ENCODE results near the gene PECR.
A peak's percentile ranks its signal among the peaks of the same experiment; 100 is the strongest.

The PECR gene

DNA sequence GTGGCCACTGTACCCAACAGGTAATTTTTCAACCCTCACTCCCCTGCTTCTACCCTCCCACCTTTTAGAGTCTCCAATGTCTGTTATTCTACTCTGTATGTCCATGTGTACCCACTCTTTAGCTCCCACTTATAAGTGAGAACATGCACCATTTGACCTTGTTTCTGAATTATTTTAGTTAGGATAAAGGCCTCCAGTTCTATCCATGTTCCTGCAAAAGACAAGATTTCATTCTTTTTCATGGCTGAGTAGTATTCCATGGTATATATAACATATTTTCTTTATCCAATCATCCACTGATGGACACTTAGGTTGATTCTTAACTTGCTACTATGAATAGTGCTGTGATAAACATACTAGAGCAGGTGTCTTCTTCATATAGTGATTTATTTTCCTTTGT, 9.1 kb downstream of the PECR start:
- DNase-seq (ENCODE audit: low spot score) (no peak), FAIRE-seq (no peak)

DNA sequence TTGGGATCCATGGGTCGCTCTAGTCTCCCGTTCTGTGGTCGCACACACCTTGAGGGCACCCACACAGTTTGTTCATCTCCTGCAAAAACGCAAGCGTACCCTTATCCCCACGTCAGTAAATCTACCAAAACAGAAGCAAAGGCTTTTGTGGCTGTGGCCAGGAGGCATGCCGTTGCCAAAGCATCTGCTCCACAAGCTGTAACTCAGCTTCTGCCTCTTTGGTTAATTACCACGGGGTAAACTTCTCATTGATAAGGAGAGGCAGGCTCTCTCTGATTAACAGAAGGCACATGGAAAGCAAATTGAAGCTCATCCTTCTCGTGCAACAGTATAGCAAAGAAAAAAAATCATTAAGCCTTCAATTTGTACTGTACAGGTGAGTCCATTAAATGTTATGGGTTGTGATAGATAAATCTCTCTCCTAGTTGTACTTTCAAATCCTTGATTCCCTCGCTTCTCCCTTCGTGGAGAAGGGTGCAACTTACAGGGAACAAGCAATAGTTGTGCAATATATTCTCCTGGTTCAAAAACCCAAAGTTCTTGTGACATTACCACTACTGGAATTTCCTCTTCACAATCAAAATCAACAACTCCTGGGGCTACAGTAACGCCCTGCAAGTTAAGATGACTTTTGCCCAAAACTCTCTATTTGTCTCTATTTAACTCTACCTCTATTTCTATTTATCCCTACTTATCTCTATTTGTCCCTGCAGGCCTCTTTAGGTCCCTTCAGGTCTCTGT, 10.3 kb downstream of the PECR start:
- FAIRE-seq (no peak), DNase-seq (ENCODE audit: low spot score) (no peak)

- DNase-seq (ENCODE audit: low spot score) (no peak), FAIRE-seq (no peak)
Observed at GRCh38 chr2:216070195-216070594, 11.4 kb downstream of the PECR start.

GRCh38 chr2:216069028-216069427, 12.6 kb downstream of the PECR start:
- no peak for FAIRE-seq
- no peak for DNase-seq (ENCODE audit: low spot score)

GRCh38 chr2:216066230-216066629, 15.4 kb downstream of the PECR start:
- DNase-seq (ENCODE audit: low spot score): peak; percentile 54

GRCh38 chr2:216064665-216065064, 16.9 kb downstream of the PECR start:
- no peak for DNase-seq (ENCODE audit: low spot score)
- FAIRE-seq: no peak

More at GRCh38 chr2:216066230-216066629, 15.4 kb downstream of the PECR start:
- FAIRE-seq: peak; percentile 30

- FAIRE-seq (no peak), DNase-seq (ENCODE audit: low spot score) (no peak)
Observed at GRCh38 chr2:216064014-216064630, 17.5 kb downstream of the PECR start.

DNA sequence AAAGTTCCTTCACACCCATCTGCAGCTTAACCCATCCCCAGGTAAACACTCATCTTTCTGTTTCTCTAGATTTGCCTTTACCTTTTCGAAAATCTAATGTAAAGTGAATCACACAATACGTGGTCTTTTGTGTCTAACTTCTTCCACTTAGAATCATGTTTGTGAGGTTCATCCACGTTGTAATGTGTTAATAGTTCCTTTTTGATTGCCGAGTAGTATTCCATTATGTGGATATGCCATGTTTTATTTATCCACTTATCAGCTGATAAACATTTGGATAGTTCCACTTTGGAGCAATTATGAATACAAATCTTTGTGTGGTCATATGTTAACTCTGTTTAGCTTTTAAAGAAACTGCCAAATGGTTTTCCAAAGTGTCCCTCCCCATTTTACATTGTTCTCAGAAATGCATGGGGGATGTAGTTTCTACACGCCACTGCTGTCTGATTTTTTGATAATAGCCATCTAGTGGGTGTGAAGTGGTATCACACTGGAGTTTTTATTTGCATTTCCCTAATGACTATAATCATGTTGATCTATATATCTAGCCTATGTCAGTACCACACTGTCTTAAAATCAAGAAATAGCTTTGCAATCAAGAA, 22.3 kb downstream of the PECR start:
- no peak for FAIRE-seq
- peak; percentile 6 for DNase-seq (ENCODE audit: low spot score)

DNA sequence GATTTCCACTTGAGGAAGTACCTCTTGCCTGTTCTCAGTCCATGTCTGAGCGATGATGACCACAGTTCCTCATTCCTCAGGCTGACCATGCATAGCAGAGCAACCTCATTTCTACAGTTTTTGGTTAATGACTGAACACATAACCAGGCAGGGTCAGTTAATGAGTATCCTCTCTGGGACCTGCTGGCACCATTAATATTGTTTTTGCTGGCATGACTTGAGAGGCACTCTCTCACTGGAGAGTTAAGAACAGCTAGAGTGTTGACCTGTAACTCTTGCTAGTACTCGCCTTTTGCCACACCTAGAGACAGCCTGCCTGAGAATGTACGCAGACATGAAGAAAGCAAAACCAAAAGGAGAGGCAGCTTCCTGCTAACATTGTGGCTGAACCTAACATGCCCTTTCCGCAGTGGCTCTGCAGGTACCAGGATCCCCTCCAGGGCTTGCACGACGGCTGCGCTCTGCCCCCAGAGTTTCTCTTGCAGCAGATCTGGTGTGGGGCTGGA, 23.9 kb downstream of the PECR start:
- peak; percentile 100 for FAIRE-seq
- DNase-seq (ENCODE audit: low spot score): peak; percentile 100

- FAIRE-seq (no peak), DNase-seq (ENCODE audit: low spot score) (peak; percentile 26)
Observed at GRCh38 chr2:216056739-216057138, 24.9 kb downstream of the PECR start.

- no peak for FAIRE-seq
- no peak for DNase-seq (ENCODE audit: low spot score)
Observed at GRCh38 chr2:216055680-216056079, 25.9 kb downstream of the PECR start.

- FAIRE-seq (no peak), DNase-seq (ENCODE audit: low spot score) (no peak)
Observed at GRCh38 chr2:216052420-216052819, 29.2 kb downstream of the PECR start.

GRCh38 chr2:216051350-216051749, 30.3 kb downstream of the PECR start:
- DNase-seq (ENCODE audit: low spot score) (no peak), FAIRE-seq (no peak)

GRCh38 chr2:216049452-216049851, 32.2 kb downstream of the PECR start:
- DNase-seq (ENCODE audit: low spot score) (no peak), FAIRE-seq (no peak)

GRCh38 chr2:216047397-216047796, 34.2 kb downstream of the PECR start:
- DNase-seq (ENCODE audit: low spot score) (no peak), FAIRE-seq (no peak)

DNA sequence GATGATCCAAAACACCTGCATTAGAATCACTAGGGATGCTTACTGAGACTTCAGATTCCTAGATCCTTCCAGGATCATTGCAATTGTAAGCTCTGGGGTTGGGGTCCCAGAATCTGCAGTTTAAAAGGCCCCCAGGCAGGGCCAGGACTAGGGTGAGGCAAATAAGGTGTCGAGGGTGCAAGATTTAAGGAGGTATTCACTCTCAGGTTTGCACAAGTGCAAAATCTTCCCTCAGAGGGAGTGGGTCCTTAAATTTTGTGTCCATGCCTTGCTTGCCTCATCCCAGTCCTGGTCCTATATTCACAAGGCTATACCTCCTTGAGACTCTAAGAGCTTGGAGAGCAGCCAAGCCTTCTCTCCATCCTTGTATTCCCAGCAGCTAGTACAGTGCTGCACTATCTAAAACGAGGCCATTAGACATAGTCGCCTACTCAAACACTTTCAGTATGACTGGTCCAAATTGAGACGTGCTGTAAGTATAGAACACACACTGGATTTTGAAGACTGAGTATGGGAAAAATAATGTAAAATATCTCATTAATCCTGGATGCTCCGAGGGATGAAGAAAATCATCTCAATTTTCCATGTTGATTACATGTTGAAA, 36.6 kb downstream of the PECR start:
- DNase-seq (ENCODE audit: low spot score): no peak
- FAIRE-seq: no peak

GRCh38 chr2:216043949-216044348, 37.7 kb downstream of the PECR start:
- no peak for DNase-seq (ENCODE audit: low spot score)
- FAIRE-seq: no peak

- DNase-seq (ENCODE audit: low spot score): no peak
- FAIRE-seq: no peak
Observed at GRCh38 chr2:216041438-216041837, 40.2 kb downstream of the PECR start.

- no peak for DNase-seq (ENCODE audit: low spot score)
- no peak for FAIRE-seq
Observed at GRCh38 chr2:216039918-216040317, 41.7 kb downstream of the PECR start.

GRCh38 chr2:216034065-216034464, 47.5 kb downstream of the PECR start:
- peak; percentile 45 for DNase-seq (ENCODE audit: low spot score)
- FAIRE-seq: peak; percentile 37

GRCh38 chr2:216033403-216033802, 48.2 kb downstream of the PECR start:
- DNase-seq (ENCODE audit: low spot score): no peak
- FAIRE-seq: no peak

Measured in RCC 7860 (cell line).